ENCODE measurements around the gene ARHGEF18.
A peak's percentile ranks its signal among the peaks of the same experiment; 100 is the strongest.

The ARHGEF18 gene

GRCh38 chr19:7386769-7387168 is 38.0 kb downstream of the ARHGEF18 start:
- Histone ChIP-seq H3K4me3 (ENCODE audit: low read depth in 1 of 2, low read length in 1 of 2) (no peak overlapping the region), H3K9me3 (no peaks in the 10 kb centered on the region), H3K36me3 (peaks cover 95% of the 10 kb centered on the region), H3K27me3 (no peaks in the 10 kb centered on the region), H3K4me1 (ENCODE audit: control insufficient read depth in 1 of 2, insufficient read depth in 1 of 2, low read depth in 1 of 2, low read length in 1 of 2) (no peaks in the 10 kb centered on the region), H3K27ac (no peak overlapping the region)
- TF ChIP-seq CTCF (IDR thresholded peaks at IDR 0.05), result no peak

- no peak for TF ChIP-seq CTCF (IDR thresholded peaks at IDR 0.05)
- no peak overlapping the region for H3K4me3 ChIP-seq (ENCODE audit: low read depth in 1 of 2, low read length in 1 of 2)
- H3K27me3 ChIP-seq, result no peaks in the 10 kb centered on the region
- peaks cover 19 to 21% of the 10 kb centered on the region in 2 experiments for H3K4me1 ChIP-seq (ENCODE audit: control insufficient read depth in 1 of 2, insufficient read depth in 1 of 2, low read depth in 1 of 2, low read length in 1 of 2)
- no peak overlapping the region for H3K27ac ChIP-seq
- H3K9me3 ChIP-seq, result no peaks in the 10 kb centered on the region
- peaks cover 58% of the 10 kb centered on the region for H3K36me3 ChIP-seq
Measured at GRCh38 chr19:7391218-7391670, 42.5 kb downstream of the ARHGEF18 start.

- H3K4me1 ChIP-seq (ENCODE audit: control insufficient read depth in 1 of 2, insufficient read depth in 1 of 2, low read depth in 1 of 2, low read length in 1 of 2), result peaks cover 27 to 30% of the 10 kb centered on the region in 2 experiments
- peak overlapping the region; percentile 69 for H3K27ac ChIP-seq
- TF ChIP-seq CTCF (IDR thresholded peaks at IDR 0.05), result no peak
- H3K4me3 ChIP-seq (ENCODE audit: low read depth in 1 of 2, low read length in 1 of 2), result no peak overlapping the region
- no peaks in the 10 kb centered on the region for H3K27me3 ChIP-seq
- no peaks in the 10 kb centered on the region for H3K9me3 ChIP-seq
- H3K36me3 ChIP-seq, result peaks cover 36% of the 10 kb centered on the region
Measured at GRCh38 chr19:7393459-7393858, 44.7 kb downstream of the ARHGEF18 start.

GRCh38 chr19:7393939-7394730 is 45.4 kb downstream of the ARHGEF18 start:
- Histone ChIP-seq H3K9me3 (no peaks in the 10 kb centered on the region), H3K27me3 (no peaks in the 10 kb centered on the region), H3K4me3 (ENCODE audit: low read depth in 1 of 2, low read length in 1 of 2) (peak overlapping the region; percentile 77 to 80), H3K27ac (peak overlapping the region; percentile 69), H3K4me1 (ENCODE audit: control insufficient read depth in 1 of 2, insufficient read depth in 1 of 2, low read depth in 1 of 2, low read length in 1 of 2) (peaks cover 34 to 37% of the 10 kb centered on the region in 2 experiments), H3K36me3 (peaks cover 29% of the 10 kb centered on the region)
- no peak for TF ChIP-seq CTCF (IDR thresholded peaks at IDR 0.05)

GRCh38 chr19:7394731-7395359 is 46.1 kb downstream of the ARHGEF18 start:
- Histone ChIP-seq H3K27ac (peak overlapping the region; percentile 69), H3K4me1 (ENCODE audit: control insufficient read depth in 1 of 2, insufficient read depth in 1 of 2, low read depth in 1 of 2, low read length in 1 of 2) (peaks cover 34 to 41% of the 10 kb centered on the region in 2 experiments), H3K36me3 (peaks cover 25% of the 10 kb centered on the region), H3K9me3 (no peaks in the 10 kb centered on the region), H3K27me3 (no peaks in the 10 kb centered on the region), H3K4me3 (ENCODE audit: low read depth in 1 of 2, low read length in 1 of 2) (peak overlapping the region; percentile 77 to 80)
- peak; percentile 32 for TF ChIP-seq CTCF (IDR thresholded peaks at IDR 0.05)
